T-cell (primary cell): Measurements from ENCODE around the gene FNBP1L. TPM values are rescaled to one million over a fixed set of nuclear protein-coding genes. Genes with fewer than 3 reads are reported as not detected.

ENCODE experiments used
- ATAC-seq, 4 experiments: fragments of 200-7000 bp in 3 of 4; fragments of 150-1000 bp in 1 of 4; cut with Tn5 transposase; replicated peaks in 1 of 4; 1 replicate in 3 of 4; 2 replicates in 1 of 4; pipeline ENCODE4 v1.10.0; 2021; ENCODE audit warnings: moderate library complexity in 3 of 4, mild to moderate bottlenecking in 2 of 4, moderate number of reproducible peaks in 1 of 4
- CTCF ChIA-PET, 2 donors: fragments of 300-600 bp; sonication (Branson Sonifier 250); formaldehyde crosslinking; loops; one replicate each; lab custom pipeline; 2022; ENCODE audit warnings: antibody characterized with exemption in 2 of 2; lab: Charles Lee
- POLR2A ChIA-PET, 2 donors: fragments of 300-600 bp; sonication (Branson Sonifier 250); formaldehyde crosslinking; loops; one replicate each; lab custom pipeline; 2022; ENCODE audit warnings: antibody characterized with exemption in 2 of 2; lab: Charles Lee
- DNase-seq, 35 experiments: peaks; one replicate each; pipeline versions ENCODE4 v3.0.0 to v3.0.0-alpha.2; 2013 to 2023
- H3K27ac ChIP-seq: one replicate; pipeline ENCODE4 v1.5.1; 2013; ENCODE audit warnings: low read length
- H3K27me3 ChIP-seq, 2 experiments: replicated peaks in 1 of 2; 1 replicate in 1 of 2; 2 replicates in 1 of 2; pipeline versions ENCODE4 v1.6.1 to v1.7.0; 2013; ENCODE audit warnings: low read length in 1 of 2, mixed read lengths in 1 of 2; ENCODE audit not compliant: control insufficient read depth in 2 of 2, insufficient read depth in 2 of 2; ENCODE audit errors: extremely low read depth in 1 of 2
- H3K36me3 ChIP-seq, 2 donors: 1 replicate in 1 of 2; 2 replicates in 1 of 2; pipeline versions ENCODE4 v1.6.1 to v1.7.0; 2013; ENCODE audit warnings: low read length in 1 of 2; ENCODE audit not compliant: control insufficient read depth in 2 of 2, insufficient read depth in 1 of 2; ENCODE audit errors: extremely low read depth in 1 of 2
- H3K4me1 ChIP-seq, 2 experiments: 1 replicate in 1 of 2; 2 replicates in 1 of 2; pipeline versions ENCODE4 v1.6.1 to v1.7.0; 2013; ENCODE audit warnings: low read length in 2 of 2, mixed read lengths in 1 of 2; ENCODE audit not compliant: insufficient read depth in 2 of 2, control insufficient read depth in 1 of 2; ENCODE audit errors: extremely low read depth in 1 of 2
- H3K4me3 ChIP-seq, 2 donors: 1 replicate in 1 of 2; 2 replicates in 1 of 2; pipeline versions ENCODE4 v1.5.1 to v1.7.0; 2013; ENCODE audit warnings: mild to moderate bottlenecking in 2 of 2, low read length in 1 of 2, moderate library complexity in 1 of 2; ENCODE audit not compliant: control insufficient read depth in 1 of 2; ENCODE audit errors: extremely low read depth in 1 of 2
- H3K9me3 ChIP-seq: 2 replicates; pipeline ENCODE4 v1.7.0; 2013
- H3K27ac Mint-ChIP-seq, 2 donors: one replicate each; pipeline ENCODE4 v1.8.0; 2020 to 2021; ENCODE audit warnings: mild to moderate bottlenecking in 2 of 2, mixed read lengths in 2 of 2
- H3K27me3 Mint-ChIP-seq, 2 donors: one replicate each; pipeline ENCODE4 v1.8.0; 2021 to 2022; ENCODE audit warnings: mixed read lengths in 2 of 2
- H3K36me3 Mint-ChIP-seq: one replicate; pipeline ENCODE4 v1.8.0; 2021; ENCODE audit warnings: mixed read lengths
- H3K4me1 Mint-ChIP-seq, 3 donors: one replicate each; pipeline ENCODE4 v1.8.0; 2020 to 2022; ENCODE audit warnings: mixed read lengths in 3 of 3, mild to moderate bottlenecking in 1 of 3
- H3K4me3 Mint-ChIP-seq, 3 donors: one replicate each; pipeline ENCODE4 v1.8.0; 2020 to 2022; ENCODE audit warnings: mild to moderate bottlenecking in 3 of 3, mixed read lengths in 3 of 3, moderate library complexity in 3 of 3
- H3K9me3 Mint-ChIP-seq, 3 donors: one replicate each; pipeline ENCODE4 v1.8.0; 2020 to 2022; ENCODE audit warnings: mixed read lengths in 3 of 3
- WGBS: methylation state at CpG from one replicate; pipeline ENCODE4 v1.1.5; 2013; ENCODE audit warnings: missing lambda C conversion rate; ENCODE audit not compliant: insufficient coverage; 5-methylcytosine and 5-hydroxymethylcytosine counted together
- total RNA-seq, 35 experiments: library from RNA in 6 of 35; stranded (reverse) in 6 of 35; fragments of 120-200 nt in 1 of 35; gene quantifications; one replicate each; pipeline versions ENCODE4 v1.2.1 to v1.2.4 and lab custom pipeline; 2013 to 2026

Gene FNBP1L
- total RNA-seq, 5 donors from 2014 or later (not counting 1 experiment from before 2014, with no cell fraction given), result 1.2 to 3.2 (median 1.6) TPM

GRCh38 chr1:93531193-93531592 lies 83.3 kb downstream of the FNBP1L start:
- 78% methylated on average over 2 of the region's 2 CpGs for WGBS
- ChIA-PET POLR2A (no interaction called here), CTCF (no interaction called here)
- ATAC-seq (no peak), DNase-seq (no peak)
- Mint-ChIP-seq H3K27me3 (peaks cover 0 to 6% of the 10 kb centered on the region in 2 donors), H3K27ac (no peak overlapping the region), H3K4me1 (no peaks in the 10 kb centered on the region), H3K9me3 (no peaks in the 10 kb centered on the region), H3K36me3 (no peaks in the 10 kb centered on the region), H3K4me3 (no peak overlapping the region)
- H3K27ac ChIP-seq, result no peak overlapping the region
- H3K27me3 ChIP-seq, result no peaks in the 10 kb centered on the region
- H3K36me3 ChIP-seq, result no peaks in the 10 kb centered on the region
- no peak overlapping the region for H3K4me3 ChIP-seq
- H3K9me3 ChIP-seq, result no peaks in the 10 kb centered on the region
- H3K4me1 ChIP-seq, result no peaks in the 10 kb centered on the region

DNA sequence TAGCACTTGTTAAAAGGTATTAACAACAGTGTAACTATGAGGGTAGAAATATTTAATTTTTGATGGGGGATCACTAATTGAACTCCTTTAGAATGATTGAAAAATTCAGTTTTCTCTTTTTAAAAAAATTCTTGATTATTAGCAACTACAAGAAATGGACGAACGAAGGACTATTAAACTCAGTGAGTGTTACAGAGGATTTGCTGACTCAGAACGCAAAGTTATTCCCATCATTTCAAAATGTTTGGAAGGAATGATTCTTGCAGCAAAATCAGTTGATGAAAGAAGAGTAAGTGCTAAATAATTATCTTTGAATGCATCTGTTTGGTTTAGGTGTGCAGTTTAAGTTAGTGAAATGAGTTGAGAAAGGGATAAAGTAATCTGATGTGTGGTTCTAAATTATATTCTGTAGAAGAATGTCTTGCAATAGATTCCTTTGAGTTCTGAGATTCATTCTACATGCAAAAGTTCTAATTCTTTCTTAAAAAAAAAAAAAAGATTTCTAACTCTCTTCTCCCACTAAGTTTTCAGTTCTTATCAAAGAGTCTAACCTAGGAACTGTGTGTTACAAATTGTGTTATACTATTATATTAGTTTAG lies 85.0 kb downstream of the FNBP1L start:
- H3K9me3 ChIP-seq, result no peaks in the 10 kb centered on the region
- no peak overlapping the region for H3K27ac Mint-ChIP-seq
- WGBS, result 100% methylated on average over 1 of the region's 3 CpGs
- ChIA-PET POLR2A (no interaction called here), CTCF (no interaction called here)
- H3K36me3 Mint-ChIP-seq, result no peaks in the 10 kb centered on the region
- no peaks in the 10 kb centered on the region for H3K36me3 ChIP-seq
- no peak overlapping the region for H3K27ac ChIP-seq
- H3K9me3 Mint-ChIP-seq, result no peaks in the 10 kb centered on the region
- no peak overlapping the region for H3K4me3 Mint-ChIP-seq
- H3K4me3 ChIP-seq, result no peak overlapping the region
- no peaks in the 10 kb centered on the region for H3K4me1 ChIP-seq
- no peaks in the 10 kb centered on the region for H3K4me1 Mint-ChIP-seq
- DNase-seq, result no peak
- no peaks in the 10 kb centered on the region for H3K27me3 ChIP-seq
- peaks cover 0 to 5% of the 10 kb centered on the region in 2 donors for H3K27me3 Mint-ChIP-seq
- ATAC-seq, result no peak

DNA sequence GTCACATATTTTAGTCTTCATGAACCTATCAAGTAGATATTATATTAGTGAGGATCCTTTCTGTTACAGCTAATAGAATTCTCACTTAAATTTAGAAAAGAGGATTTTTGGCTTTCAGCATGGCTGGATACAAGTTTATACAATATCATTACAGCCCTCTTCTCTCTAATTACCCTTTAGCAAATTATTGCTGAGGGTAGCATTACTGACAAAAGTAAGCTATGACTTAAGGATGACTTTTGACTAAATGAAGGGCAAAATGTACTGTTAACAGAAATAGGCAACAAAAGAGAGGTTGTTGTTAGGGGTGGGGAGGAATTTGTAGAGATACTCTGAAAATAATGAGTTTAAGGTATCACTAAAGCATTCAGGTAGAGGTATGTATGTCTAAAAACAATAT lies 85.8 kb downstream of the FNBP1L start:
- H3K4me3 Mint-ChIP-seq, result no peak overlapping the region
- Histone ChIP-seq H3K4me3 (no peak overlapping the region), H3K9me3 (no peaks in the 10 kb centered on the region), H3K27ac (no peak overlapping the region), H3K27me3 (no peaks in the 10 kb centered on the region), H3K36me3 (no peaks in the 10 kb centered on the region), H3K4me1 (no peaks in the 10 kb centered on the region)
- DNase-seq (no peak), ATAC-seq (no peak)
- H3K27ac Mint-ChIP-seq, result no peak overlapping the region
- H3K9me3 Mint-ChIP-seq, result no peaks in the 10 kb centered on the region
- ChIA-PET CTCF (no interaction called here), POLR2A (no interaction called here)
- H3K27me3 Mint-ChIP-seq, result peaks cover 0 to 2% of the 10 kb centered on the region in 2 donors
- no peaks in the 10 kb centered on the region for H3K36me3 Mint-ChIP-seq
- no peaks in the 10 kb centered on the region for H3K4me1 Mint-ChIP-seq

- Histone ChIP-seq H3K36me3 (no peaks in the 10 kb centered on the region), H3K4me1 (no peaks in the 10 kb centered on the region), H3K27me3 (no peaks in the 10 kb centered on the region), H3K27ac (no peak overlapping the region), H3K9me3 (no peaks in the 10 kb centered on the region), H3K4me3 (no peak overlapping the region)
- DNase-seq (no peak), ATAC-seq (no peak)
- Mint-ChIP-seq H3K9me3 (no peaks in the 10 kb centered on the region), H3K27me3 (no peaks in the 10 kb centered on the region), H3K36me3 (no peaks in the 10 kb centered on the region), H3K4me1 (no peaks in the 10 kb centered on the region), H3K4me3 (no peak overlapping the region), H3K27ac (no peak overlapping the region)
- CTCF ChIA-PET, result no interaction called here
- POLR2A ChIA-PET, result no interaction called here
These were observed 89.5 kb downstream of the FNBP1L start for GRCh38 chr1:93537396-93537795.

DNA sequence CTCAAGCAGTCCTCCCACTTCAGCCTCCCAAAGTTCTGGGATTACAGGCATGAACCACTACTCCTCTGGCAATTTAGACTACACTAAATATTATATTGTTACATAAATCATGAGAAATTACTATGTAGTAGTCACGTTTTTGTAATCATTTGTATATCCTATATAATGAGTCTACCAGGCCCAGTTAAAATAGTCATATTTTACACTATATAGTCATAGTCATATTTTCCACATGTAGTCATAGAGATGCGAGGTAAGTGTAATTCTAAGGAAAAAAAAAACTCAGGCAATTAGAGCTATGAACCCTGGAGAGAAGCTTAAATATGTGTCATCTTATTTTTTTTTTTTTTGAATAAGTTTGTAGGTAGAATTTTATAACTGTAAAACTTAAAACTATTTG lies 90.0 kb downstream of the FNBP1L start:
- H3K4me3 ChIP-seq, result no peak overlapping the region
- no peak overlapping the region for H3K4me3 Mint-ChIP-seq
- H3K9me3 ChIP-seq, result no peaks in the 10 kb centered on the region
- WGBS, result no CpG with 5 or more reads among the region's 2 CpGs
- no peaks in the 10 kb centered on the region for H3K27me3 Mint-ChIP-seq
- no peaks in the 10 kb centered on the region for H3K4me1 Mint-ChIP-seq
- ATAC-seq (no peak), DNase-seq (no peak)
- CTCF ChIA-PET, result no interaction called here
- no peaks in the 10 kb centered on the region for H3K36me3 Mint-ChIP-seq
- H3K36me3 ChIP-seq, result no peaks in the 10 kb centered on the region
- no peaks in the 10 kb centered on the region for H3K27me3 ChIP-seq
- no peak overlapping the region for H3K27ac ChIP-seq
- POLR2A ChIA-PET, result no interaction called here
- no peak overlapping the region for H3K27ac Mint-ChIP-seq
- no peaks in the 10 kb centered on the region for H3K9me3 Mint-ChIP-seq
- H3K4me1 ChIP-seq, result no peaks in the 10 kb centered on the region

- Mint-ChIP-seq H3K4me3 (no peak overlapping the region), H3K36me3 (no peaks in the 10 kb centered on the region), H3K4me1 (no peaks in the 10 kb centered on the region), H3K9me3 (no peaks in the 10 kb centered on the region), H3K27me3 (no peaks in the 10 kb centered on the region), H3K27ac (no peak overlapping the region)
- H3K4me3 ChIP-seq, result no peak overlapping the region
- CTCF ChIA-PET, result no interaction called here
- no peak for ATAC-seq
- no peaks in the 10 kb centered on the region for H3K9me3 ChIP-seq
- no CpG with 5 or more reads among the region's 4 CpGs for WGBS
- no peaks in the 10 kb centered on the region for H3K4me1 ChIP-seq
- no peak overlapping the region for H3K27ac ChIP-seq
- H3K36me3 ChIP-seq, result no peaks in the 10 kb centered on the region
- DNase-seq, result no peak
- POLR2A ChIA-PET, result no interaction called here
- H3K27me3 ChIP-seq, result no peaks in the 10 kb centered on the region
These were observed 93.1 kb downstream of the FNBP1L start for GRCh38 chr1:93541045-93541444.

DNA sequence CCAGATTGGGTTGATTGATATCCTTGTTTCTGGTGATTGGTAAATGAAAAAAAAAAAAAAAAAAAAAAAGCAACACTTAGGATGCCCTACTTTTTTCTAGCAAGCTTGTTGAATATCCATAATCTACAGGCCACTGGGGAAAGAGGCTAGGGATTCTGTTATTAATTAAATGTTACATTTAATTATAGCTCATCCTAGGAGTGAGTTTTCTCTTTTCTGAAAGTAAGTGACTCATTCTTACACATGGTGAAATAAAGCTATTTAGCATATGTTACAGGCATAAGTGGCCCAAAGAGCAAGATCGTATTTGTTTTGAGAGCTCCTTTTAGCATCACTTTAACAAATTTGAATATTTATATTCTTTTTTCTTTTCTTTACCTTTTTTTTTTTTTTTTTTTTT lies 94.5 kb downstream of the FNBP1L start:
- H3K36me3 ChIP-seq, result no peaks in the 10 kb centered on the region
- H3K9me3 ChIP-seq, result no peaks in the 10 kb centered on the region
- H3K4me3 Mint-ChIP-seq, result no peak overlapping the region
- H3K4me1 ChIP-seq, result no peaks in the 10 kb centered on the region
- WGBS, result no CpG with 5 or more reads among the region's 1 CpG
- no peak overlapping the region for H3K27ac ChIP-seq
- H3K27ac Mint-ChIP-seq, result no peak overlapping the region
- DNase-seq (no peak), ATAC-seq (no peak)
- ChIA-PET POLR2A (interaction anchor here in 1 of 2 donors (0.6 kb wide), 2 partner anchors 241 to 355 kb away, joined by 4 to 6 read pairs; no protein-coding TSS in a partner anchor), CTCF (interaction anchor here (0.5 to 0.7 kb wide), 4 partner anchors 38 to 529 kb away, joined by 3 to 4 read pairs (median 4); partner anchors contain the start of gene DR1 (in 1 of the 2))
- no peak overlapping the region for H3K4me3 ChIP-seq
- no peaks in the 10 kb centered on the region for H3K36me3 Mint-ChIP-seq
- H3K27me3 Mint-ChIP-seq, result no peaks in the 10 kb centered on the region
- H3K27me3 ChIP-seq, result no peaks in the 10 kb centered on the region
- H3K4me1 Mint-ChIP-seq, result no peaks in the 10 kb centered on the region
- H3K9me3 Mint-ChIP-seq, result no peaks in the 10 kb centered on the region
